ENCODE results near the gene NUP133.
"Not testable (repeated sequence)": the region's sequence is repeated elsewhere in the genome, so short reads cannot be mapped to it uniquely, and the experiment has no call there.

NUP133 gene

DNA sequence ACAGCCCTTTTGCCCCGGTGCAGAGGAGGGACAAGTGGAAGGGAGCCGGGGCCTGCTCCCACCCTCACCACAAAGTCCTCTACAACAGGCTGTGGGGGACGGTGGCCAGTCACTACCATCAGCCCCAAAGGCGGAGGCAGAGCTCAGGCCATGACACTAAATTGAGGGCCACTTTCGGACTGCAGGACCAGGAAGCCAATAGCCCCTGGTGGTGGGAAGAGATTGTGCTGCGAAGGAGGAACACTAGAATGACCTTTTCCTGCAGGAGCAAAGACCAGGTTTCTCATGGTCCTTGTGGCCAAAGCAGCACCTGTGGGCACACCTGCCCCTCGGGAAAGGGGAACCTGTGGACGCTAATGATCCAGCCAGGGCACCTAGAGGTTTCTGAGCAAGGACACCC lies 104.6 kb downstream of the NUP133 start:
- H3K4me3 ChIP-seq (ENCODE audit: control insufficient read depth, low read depth, low read length): no peak overlapping the region
- no peak for DNase-seq (ENCODE audit: low read depth)
- TF ChIP-seq, protein P1, sequence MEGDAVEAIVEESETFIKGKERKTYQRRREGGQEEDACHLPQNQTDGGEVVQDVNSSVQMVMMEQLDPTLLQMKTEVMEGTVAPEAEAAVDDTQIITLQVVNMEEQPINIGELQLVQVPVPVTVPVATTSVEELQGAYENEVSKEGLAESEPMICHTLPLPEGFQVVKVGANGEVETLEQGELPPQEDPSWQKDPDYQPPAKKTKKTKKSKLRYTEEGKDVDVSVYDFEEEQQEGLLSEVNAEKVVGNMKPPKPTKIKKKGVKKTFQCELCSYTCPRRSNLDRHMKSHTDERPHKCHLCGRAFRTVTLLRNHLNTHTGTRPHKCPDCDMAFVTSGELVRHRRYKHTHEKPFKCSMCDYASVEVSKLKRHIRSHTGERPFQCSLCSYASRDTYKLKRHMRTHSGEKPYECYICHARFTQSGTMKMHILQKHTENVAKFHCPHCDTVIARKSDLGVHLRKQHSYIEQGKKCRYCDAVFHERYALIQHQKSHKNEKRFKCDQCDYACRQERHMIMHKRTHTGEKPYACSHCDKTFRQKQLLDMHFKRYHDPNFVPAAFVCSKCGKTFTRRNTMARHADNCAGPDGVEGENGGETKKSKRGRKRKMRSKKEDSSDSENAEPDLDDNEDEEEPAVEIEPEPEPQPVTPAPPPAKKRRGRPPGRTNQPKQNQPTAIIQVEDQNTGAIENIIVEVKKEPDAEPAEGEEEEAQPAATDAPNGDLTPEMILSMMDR (IDR thresholded peaks at IDR 0.05; ENCODE audit: control insufficient read depth, insufficient read depth, low read depth, low read length, missing control alignments): no peak

DNA sequence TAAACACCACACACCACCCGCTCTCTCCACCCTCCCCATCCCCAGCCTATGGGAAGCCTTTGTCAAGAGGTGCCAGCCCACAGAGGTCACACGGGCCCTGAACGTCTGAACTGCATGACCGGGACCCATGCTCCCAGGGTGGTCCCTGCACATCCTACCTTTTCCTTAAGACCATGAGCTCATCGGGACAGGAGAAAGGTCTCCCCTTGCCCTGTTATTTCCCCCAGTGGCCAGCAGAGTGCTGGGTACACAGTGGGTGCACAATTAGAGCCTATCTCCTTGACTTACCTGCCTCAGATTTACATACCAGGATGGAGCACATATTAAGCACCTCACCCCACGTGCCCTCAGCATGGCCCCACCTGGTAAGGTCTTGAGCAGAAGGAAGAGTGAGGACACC lies 105.1 kb downstream of the NUP133 start:
- TF ChIP-seq, protein P1 (IDR thresholded peaks at IDR 0.05; ENCODE audit: control insufficient read depth, insufficient read depth, low read depth, low read length, missing control alignments): no peak
- H3K4me3 ChIP-seq (ENCODE audit: control insufficient read depth, low read depth, low read length): no peak overlapping the region
- no peak for DNase-seq (ENCODE audit: low read depth)

DNA sequence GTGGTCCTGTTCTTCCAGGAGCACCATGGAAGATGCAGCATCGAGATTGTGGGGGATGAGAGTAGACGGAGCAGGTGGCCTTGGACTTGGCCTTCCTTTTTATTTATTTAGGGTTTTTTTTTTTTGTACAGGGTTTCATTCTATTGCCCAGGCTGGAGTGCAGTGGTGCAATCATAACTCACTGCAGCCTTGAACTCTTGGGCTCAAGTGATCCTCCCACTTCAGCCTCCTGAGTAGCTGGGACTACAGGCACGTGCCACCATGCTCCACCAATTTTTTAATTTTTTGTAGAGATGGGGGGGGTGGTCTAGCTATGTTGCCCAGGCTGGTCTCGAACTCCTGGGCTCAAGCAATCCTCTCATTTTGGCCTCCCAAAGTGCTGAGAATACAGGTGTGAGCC lies 105.8 kb downstream of the NUP133 start:
- DNase-seq (ENCODE audit: low read depth); H3K4me3 ChIP-seq (ENCODE audit: control insufficient read depth, low read depth, low read length): not testable (repeated sequence)

DNA sequence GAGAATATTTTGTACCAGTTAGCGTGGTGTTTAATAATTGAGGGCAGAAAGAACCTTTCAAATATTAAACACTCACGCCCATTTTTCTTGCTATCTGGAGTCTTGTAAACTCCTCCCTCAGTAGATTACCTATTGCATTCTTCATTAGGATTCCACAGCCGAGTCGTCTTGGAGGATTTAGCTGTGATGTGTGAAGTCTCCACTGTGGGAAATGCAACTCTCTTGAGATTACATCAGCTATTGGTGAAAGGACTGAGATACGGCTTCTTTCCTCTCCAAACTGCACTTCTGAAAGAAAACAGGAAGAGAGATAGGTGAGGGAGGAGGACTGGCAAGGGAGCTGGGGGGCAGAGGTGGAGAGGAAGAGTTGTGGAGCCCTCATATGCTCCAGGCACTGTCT lies 110.4 kb downstream of the NUP133 start:
- no peak overlapping the region for H3K4me3 ChIP-seq (ENCODE audit: control insufficient read depth, low read depth, low read length)
- no peak for DNase-seq (ENCODE audit: low read depth)
- TF ChIP-seq, protein P1 (IDR thresholded peaks at IDR 0.05; ENCODE audit: control insufficient read depth, insufficient read depth, low read depth, low read length, missing control alignments): no peak

DNA sequence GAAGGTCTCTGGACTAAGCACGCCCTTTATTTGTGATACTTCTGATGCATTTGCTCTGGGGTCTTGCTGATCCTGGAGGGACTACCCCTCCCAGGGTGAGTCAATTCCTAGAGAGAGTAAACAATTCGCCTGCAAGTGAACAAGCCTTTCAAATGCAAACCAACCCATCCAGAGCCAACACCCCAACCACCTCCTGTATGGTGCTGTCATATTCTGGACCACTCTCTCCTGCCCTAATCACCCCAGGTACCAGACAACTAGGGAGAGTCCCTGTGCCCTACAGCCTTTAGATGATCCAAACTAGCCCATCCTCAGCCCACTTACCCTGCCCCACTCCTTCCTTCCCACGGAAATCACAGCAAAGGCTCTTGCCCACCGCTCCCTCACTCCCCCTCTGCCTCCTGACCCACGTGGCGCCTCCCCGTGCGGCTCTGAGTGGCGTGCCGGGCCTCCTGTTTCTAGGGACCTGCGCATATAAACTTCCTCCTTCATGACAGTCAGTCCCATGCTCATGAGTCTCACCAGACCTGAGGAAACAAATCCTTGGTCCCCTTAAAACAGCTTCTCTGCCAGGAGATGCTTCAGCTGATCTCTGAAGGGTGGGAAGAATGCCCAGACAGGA lies 111.4 kb downstream of the NUP133 start:
- TF ChIP-seq, protein P1 (IDR thresholded peaks at IDR 0.05; ENCODE audit: control insufficient read depth, insufficient read depth, low read depth, low read length, missing control alignments): no peak
- no peak overlapping the region for H3K4me3 ChIP-seq (ENCODE audit: control insufficient read depth, low read depth, low read length)
- DNase-seq (ENCODE audit: low read depth): no peak

DNA sequence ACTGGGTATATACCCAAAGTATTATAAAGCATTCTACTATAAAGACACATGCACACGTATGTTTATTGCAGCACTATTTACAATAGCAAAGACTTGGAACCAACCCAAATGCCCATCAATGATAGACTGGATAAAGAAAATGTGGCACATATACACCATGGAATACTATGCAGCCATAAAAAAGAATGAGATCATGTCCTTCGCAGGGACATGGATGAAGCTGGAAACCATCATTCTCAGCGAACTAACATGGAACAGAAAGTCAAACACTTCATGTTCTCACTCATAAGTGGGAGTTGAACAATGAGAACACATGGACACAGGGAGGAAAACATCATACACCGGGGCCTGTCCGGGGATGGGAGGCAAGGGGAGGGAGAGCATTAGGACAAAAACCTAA lies 113.6 kb downstream of the NUP133 start:
- DNase-seq (ENCODE audit: low read depth); H3K4me3 ChIP-seq (ENCODE audit: control insufficient read depth, low read depth, low read length): not testable (repeated sequence)

DNA sequence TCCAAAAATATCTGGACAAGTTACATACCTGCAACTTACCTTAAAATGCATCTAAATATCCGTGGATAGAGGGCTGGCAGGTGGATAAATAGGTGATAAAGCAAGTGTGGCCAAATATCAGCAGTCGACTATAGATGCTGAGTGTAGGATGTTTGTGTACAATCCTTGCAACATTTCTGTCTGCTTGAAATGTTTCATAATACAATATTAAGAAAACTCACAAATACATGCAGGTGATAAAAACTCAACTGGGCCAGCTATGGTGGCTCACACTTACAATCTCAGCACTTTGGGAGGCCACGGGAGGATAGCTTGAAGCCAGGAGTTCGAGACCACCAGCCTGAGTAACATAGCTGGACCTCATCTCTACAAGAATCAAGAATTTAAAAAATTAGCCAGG lies 115.2 kb downstream of the NUP133 start:
- TF ChIP-seq, protein P1 (IDR thresholded peaks at IDR 0.05; ENCODE audit: control insufficient read depth, insufficient read depth, low read depth, low read length, missing control alignments): no peak
- no peak for DNase-seq (ENCODE audit: low read depth)
- no peak overlapping the region for H3K4me3 ChIP-seq (ENCODE audit: control insufficient read depth, low read depth, low read length)

Data from AG09309 (cell line).